H1 (cell line): ENCODE results near the gene IGF1. TPM values are rescaled to one million over a fixed set of nuclear protein-coding genes. Genes with fewer than 3 reads are reported as not detected.

Source experiments
- CTCF ChIA-PET: fragments of 300-600 bp; sonication (Branson Sonifier 250); formaldehyde crosslinking; loops from one replicate; lab custom pipeline; 2021; ENCODE audit not compliant: partially characterized antibody; lab: Charles Lee
- POLR2A ChIA-PET: fragments of 300-600 bp; sonication (Branson Sonifier 250); formaldehyde crosslinking; loops from one replicate; lab custom pipeline; 2021; ENCODE audit warnings: inconsistent platforms; ENCODE audit not compliant: partially characterized antibody; lab: Charles Lee
- DNase-seq, 2 experiments: peaks; one replicate each; pipeline versions ENCODE4 v3.0.0 to v3.0.0-alpha.2; 2010 to 2022; ENCODE audit warnings: low spot score in 2 of 2, low read depth in 1 of 2, mixed read lengths in 1 of 2
- FAIRE-seq: peaks from 2 replicates; lab custom pipeline; 2011; peaks lifted over from hg19 to GRCh38; lab: Jason Lieb, UNC
- H2AFZ ChIP-seq: 2 replicates; pipeline ENCODE4 v1.8.1; 2012; ENCODE audit warnings: low read length, inconsistent platforms
- H2AK5ac ChIP-seq: 2 replicates; pipeline ENCODE4 v1.6.1; 2013; ENCODE audit warnings: low read depth, low read length
- H2BK120ac ChIP-seq: replicated peaks from 2 replicates; pipeline ENCODE3; 2013; ENCODE audit warnings: low read depth, low read length, inconsistent platforms
- H2BK12ac ChIP-seq: 2 replicates; pipeline ENCODE4 v1.6.1; 2013; ENCODE audit warnings: low read depth, low read length
- H2BK15ac ChIP-seq: 2 replicates; pipeline ENCODE4 v1.6.1; 2013; ENCODE audit warnings: low read length
- H2BK20ac ChIP-seq: 2 replicates; pipeline ENCODE4 v1.6.1; 2013; ENCODE audit warnings: low read length
- H2BK5ac ChIP-seq: 2 replicates; pipeline ENCODE4 v1.6.1; 2013; ENCODE audit warnings: low read depth, low read length
- H3K14ac ChIP-seq: 2 replicates; pipeline ENCODE4 v1.6.1; 2013; ENCODE audit warnings: inconsistent platforms; ENCODE audit not compliant: insufficient read length
- H3K18ac ChIP-seq: 2 replicates; pipeline ENCODE4 v1.6.1; 2013; ENCODE audit warnings: low read length; ENCODE audit errors: extremely low read depth
- H3K23ac ChIP-seq: 2 replicates; pipeline ENCODE4 v1.6.1; 2013; ENCODE audit warnings: inconsistent platforms; ENCODE audit not compliant: insufficient read length
- H3K23me2 ChIP-seq: 2 replicates; pipeline ENCODE4 v1.6.1; 2013; ENCODE audit warnings: low read depth, low read length
- H3K27ac ChIP-seq: 2 replicates; pipeline ENCODE4 v1.6.1; 2011; ENCODE audit warnings: low read depth, low read length, inconsistent platforms
- H3K27me3 ChIP-seq, 4 experiments: replicated peaks in 1 of 4; 1 replicate in 1 of 4; 2 replicates in 3 of 4; pipeline versions ENCODE4 v1.6.1 to v1.8.1; 2011 to 2013; ENCODE audit warnings: low read length in 3 of 4, mild to moderate bottlenecking in 3 of 4, inconsistent platforms in 2 of 4, mixed read lengths in 2 of 4, moderate library complexity in 1 of 4; ENCODE audit not compliant: control insufficient read depth in 3 of 4, insufficient read depth in 3 of 4; ENCODE audit errors: extremely low read depth in 1 of 4
- H3K36me3 ChIP-seq, 4 experiments: 2 replicates each; pipeline versions ENCODE4 v1.6.1 to v1.8.1; 2011 to 2013; ENCODE audit warnings: mild to moderate bottlenecking in 4 of 4, low read length in 3 of 4, moderate library complexity in 2 of 4, control low read depth in 1 of 4, inconsistent platforms in 1 of 4; ENCODE audit not compliant: insufficient read depth in 4 of 4, control insufficient read depth in 2 of 4
- H3K4ac ChIP-seq: replicated peaks from 2 replicates; pipeline ENCODE3; 2013; ENCODE audit warnings: low read length, low read depth, mixed read lengths, inconsistent platforms; ENCODE audit not compliant: insufficient read length
- H3K4me1 ChIP-seq, 4 experiments: replicated peaks in 1 of 4; 1 replicate in 1 of 4; 2 replicates in 3 of 4; pipeline versions ENCODE4 v1.6.1 to v1.8.1; 2011 to 2013; ENCODE audit warnings: low read length in 3 of 4, inconsistent platforms in 2 of 4, mixed read lengths in 1 of 4; ENCODE audit not compliant: insufficient read depth in 4 of 4, control insufficient read depth in 3 of 4
- H3K4me2 ChIP-seq, 2 experiments: 2 replicates each; pipeline versions ENCODE4 v1.6.1 to v1.8.1; 2011 to 2013; ENCODE audit warnings: low read depth in 2 of 2, low read length in 2 of 2, control low read depth in 1 of 2, inconsistent platforms in 1 of 2, mild to moderate bottlenecking in 1 of 2; ENCODE audit not compliant: insufficient read depth in 1 of 2
- H3K4me3 ChIP-seq, 4 experiments: fragments of 200-600, 300-600 bp in 1 of 4; sonication (generic), shearing (Covaris generic), sonication (Bioruptor Twin) in 1 of 4; 2 replicates each; pipeline versions ENCODE4 v1.5.1 to v1.8.1; 2011 to 2016; ENCODE audit warnings: low read length in 4 of 4, low read depth in 3 of 4, control low read depth in 2 of 4, inconsistent platforms in 2 of 4, mild to moderate bottlenecking in 2 of 4, mixed read lengths in 1 of 4, moderate library complexity in 1 of 4; ENCODE audit not compliant: insufficient read depth in 2 of 4; ENCODE audit errors: extremely low read depth in 1 of 4
- H3K56ac ChIP-seq: replicated peaks from 2 replicates; pipeline ENCODE3; 2013; ENCODE audit warnings: low read depth, mild to moderate bottlenecking, mixed read lengths, low read length, inconsistent platforms; ENCODE audit not compliant: insufficient read length
- H3K79me1 ChIP-seq: 2 replicates; pipeline ENCODE4 v1.6.1; 2013; ENCODE audit warnings: low read depth, low read length, control low read depth
- H3K79me2 ChIP-seq, 2 experiments: 2 replicates each; pipeline versions ENCODE4 v1.6.1 to v1.8.1; 2012 to 2013; ENCODE audit warnings: low read length in 2 of 2, mild to moderate bottlenecking in 2 of 2, inconsistent platforms in 1 of 2; ENCODE audit not compliant: insufficient read depth in 2 of 2, control insufficient read depth in 1 of 2
- H3K9ac ChIP-seq, 4 experiments: replicated peaks in 1 of 4; 1 replicate in 1 of 4; 2 replicates in 3 of 4; pipeline versions ENCODE4 v1.6.1 to v1.8.1; 2011 to 2013; ENCODE audit warnings: low read depth in 3 of 4, low read length in 3 of 4, control low read depth in 2 of 4, mild to moderate bottlenecking in 2 of 4, moderate library complexity in 2 of 4, inconsistent platforms in 1 of 4; ENCODE audit errors: extremely low read depth in 1 of 4
- H3K9me3 ChIP-seq, 2 experiments: 2 replicates each; pipeline versions ENCODE4 v1.6.1 to v1.8.1; 2012 to 2013; ENCODE audit warnings: mild to moderate bottlenecking in 2 of 2, moderate library complexity in 2 of 2, control low read depth in 1 of 2, inconsistent platforms in 1 of 2, low read depth in 1 of 2, low read length in 1 of 2, mixed read lengths in 1 of 2; ENCODE audit not compliant: insufficient read depth in 2 of 2
- H4K20me1 ChIP-seq, 2 experiments: replicated peaks in 1 of 2; 2 replicates each; pipeline versions ENCODE3 to v1.8.1; 2011 to 2013; ENCODE audit warnings: inconsistent platforms in 2 of 2, low read length in 2 of 2, mild to moderate bottlenecking in 1 of 2; ENCODE audit not compliant: insufficient read depth in 2 of 2, control insufficient read depth in 1 of 2
- H4K5ac ChIP-seq: 2 replicates; pipeline ENCODE4 v1.6.1; 2013; ENCODE audit warnings: low read length, low read depth, mixed read lengths, inconsistent platforms; ENCODE audit not compliant: insufficient read length
- H4K8ac ChIP-seq: 2 replicates; pipeline ENCODE4 v1.8.0; 2013; ENCODE audit warnings: mild to moderate bottlenecking, moderate library complexity, low read length, inconsistent platforms; ENCODE audit not compliant: insufficient read depth; ENCODE audit errors: extremely low read depth
- H4K91ac ChIP-seq: replicated peaks from 2 replicates; pipeline ENCODE3; 2013; ENCODE audit warnings: low read length, mixed read lengths, inconsistent platforms; ENCODE audit not compliant: insufficient read length
- HDAC6 ChIP-seq: IDR thresholded peaks from one replicate; pipeline ENCODE4 v1.7.1; 2012; ENCODE audit warnings: low read depth, mild to moderate bottlenecking, inconsistent platforms, low read length, moderate library complexity
- YY1 ChIP-seq: IDR thresholded peaks from 2 replicates; pipeline ENCODE4 v1.6.1; 2011; ENCODE audit warnings: low read depth, mild to moderate bottlenecking, low read length
- WGBS, 2 experiments: shearing (Covaris generic) in 1 of 2; methylation state at CpG; one replicate each; pipeline versions ENCODE4 v1.1.6 to v1.1.7; 2013 to 2015; ENCODE audit warnings: low lambda C conversion rate in 2 of 2, mixed read lengths in 2 of 2, inconsistent platforms in 1 of 2, low coverage in 1 of 2, missing lambda C conversion rate in 1 of 2; ENCODE audit not compliant: insufficient replicate concordance in 2 of 2, insufficient coverage in 1 of 2, insufficient read length in 1 of 2; ENCODE audit errors: extremely low coverage in 1 of 2, missing lambda C conversion rate in 1 of 2; 5-methylcytosine and 5-hydroxymethylcytosine counted together
- polyA plus RNA-seq, 7 experiments: library from polyadenylated mRNA; depleted of rRNA in 3 of 7; stranded (reverse) in 5 of 7; unstranded in 2 of 7; fragments of >200 nt in 5 of 7; fragments of 200-250 nt in 2 of 7; gene quantifications; 1 replicate in 5 of 7; 2 replicates in 1 of 7; 4 replicates in 1 of 7; pipeline versions ENCODE4 v1.2.1 to v1.2.3, GENCODE V29; 2011 to 2013; ENCODE audit warnings: missing spikeins in 2 of 7, mixed read lengths in 2 of 7
- total RNA-seq: library from RNA; stranded (reverse); fragmentation: NEBNext Ultra II Directional; extraction: Animal tissue kit (Norgen Biotek cat#: 25700); gene quantifications from 2 replicates; pipeline ENCODE4 v1.2.1, GENCODE V29; 2021
- TF ChIP-seq, protein P1 (sequence below), 3 experiments: IDR thresholded peaks; 1 replicate in 2 of 3; 2 replicates in 1 of 3; pipeline versions ENCODE4 v1.5.1 to v1.6.1; 2011; ENCODE audit warnings: low read length in 3 of 3, mild to moderate bottlenecking in 3 of 3, inconsistent platforms in 2 of 3, low read depth in 1 of 3, moderate library complexity in 1 of 3; ENCODE audit not compliant: insufficient read depth in 1 of 3; ENCODE audit errors: control extremely low read depth in 1 of 3

The IGF1 gene
- total and polyA plus RNA-seq, 2 of the 8 experiments (the other 6 are each of a cell fraction or from before 2014, with no cell fraction given): not detected

DNA sequence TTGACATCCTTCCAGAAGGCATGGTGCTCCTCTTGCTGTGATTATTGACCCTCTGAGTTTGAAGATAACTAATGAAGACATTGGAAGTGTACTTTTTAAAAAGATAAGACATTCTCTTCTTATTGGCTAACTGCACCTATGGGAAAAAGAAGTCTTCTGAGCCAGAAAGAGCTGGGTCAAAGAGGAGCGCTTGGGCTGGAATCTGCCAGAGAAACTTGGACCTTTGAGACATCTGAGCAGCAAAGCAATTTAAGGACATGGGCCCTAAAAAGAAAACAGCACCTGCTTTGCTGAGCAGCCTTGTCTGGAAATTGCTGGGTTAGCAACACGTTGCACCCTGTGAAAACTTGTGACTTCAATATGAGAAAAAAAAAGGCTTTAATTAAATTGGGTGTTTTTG lies 27.8 kb downstream of the IGF1 start:
- Histone ChIP-seq H3K18ac (no peak overlapping the region), H3K23me2 (no peaks in the 10 kb centered on the region), H3K4me3 (no peak overlapping the region), H3K36me3 (no peaks in the 10 kb centered on the region), H4K5ac (no peak overlapping the region), H3K9me3 (no peaks in the 10 kb centered on the region), H3K9ac (no peak overlapping the region), H2BK15ac (no peak overlapping the region), H4K91ac (no peak overlapping the region), H3K4ac (no peak overlapping the region), H3K4me2 (no peak overlapping the region), H4K20me1 (no peaks in the 10 kb centered on the region), H2BK12ac (no peak overlapping the region), H2BK5ac (no peak overlapping the region), H3K4me1 (peaks cover 0 to 5% (median 0%) of the 10 kb centered on the region in 4 experiments; a peak in 1 of 7 replicates), H2AK5ac (no peak overlapping the region), H3K23ac (no peak overlapping the region), H4K8ac (no peak overlapping the region), H3K27ac (no peak overlapping the region), H3K27me3 (no peaks in the 10 kb centered on the region), H3K14ac (no peak overlapping the region), H2BK120ac (no peak overlapping the region), H3K79me2 (no peaks in the 10 kb centered on the region), H3K56ac (no peak overlapping the region), H3K79me1 (no peaks in the 10 kb centered on the region), H2BK20ac (no peak overlapping the region), H2AFZ (no peak overlapping the region)
- DNase-seq: no peak
- 93% methylated on average over 2 of the region's 2 CpGs; no CpG with 5 or more reads in 1 of the 2 experiments for WGBS, 2 experiments
- TF ChIP-seq, protein P1, sequence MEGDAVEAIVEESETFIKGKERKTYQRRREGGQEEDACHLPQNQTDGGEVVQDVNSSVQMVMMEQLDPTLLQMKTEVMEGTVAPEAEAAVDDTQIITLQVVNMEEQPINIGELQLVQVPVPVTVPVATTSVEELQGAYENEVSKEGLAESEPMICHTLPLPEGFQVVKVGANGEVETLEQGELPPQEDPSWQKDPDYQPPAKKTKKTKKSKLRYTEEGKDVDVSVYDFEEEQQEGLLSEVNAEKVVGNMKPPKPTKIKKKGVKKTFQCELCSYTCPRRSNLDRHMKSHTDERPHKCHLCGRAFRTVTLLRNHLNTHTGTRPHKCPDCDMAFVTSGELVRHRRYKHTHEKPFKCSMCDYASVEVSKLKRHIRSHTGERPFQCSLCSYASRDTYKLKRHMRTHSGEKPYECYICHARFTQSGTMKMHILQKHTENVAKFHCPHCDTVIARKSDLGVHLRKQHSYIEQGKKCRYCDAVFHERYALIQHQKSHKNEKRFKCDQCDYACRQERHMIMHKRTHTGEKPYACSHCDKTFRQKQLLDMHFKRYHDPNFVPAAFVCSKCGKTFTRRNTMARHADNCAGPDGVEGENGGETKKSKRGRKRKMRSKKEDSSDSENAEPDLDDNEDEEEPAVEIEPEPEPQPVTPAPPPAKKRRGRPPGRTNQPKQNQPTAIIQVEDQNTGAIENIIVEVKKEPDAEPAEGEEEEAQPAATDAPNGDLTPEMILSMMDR (IDR thresholded peaks at IDR 0.05; ENCODE audit: control extremely low read depth in 1 of 3, insufficient read depth in 1 of 3, low read depth in 1 of 3, low read length in 3 of 3): no peak
- TF ChIP-seq HDAC6: no peak
- TF ChIP-seq YY1: no peak
- no peak for FAIRE-seq
- ChIA-PET CTCF (no interaction called here), POLR2A (no interaction called here)
